ENCODE measurements around the gene KIF26B. TPM values are rescaled to one million over a fixed set of nuclear protein-coding genes. Genes with fewer than 3 reads are reported as not detected.

The KIF26B gene
- total RNA-seq, 1 experiment from 2014 or later, result 1.6 TPM

DNA sequence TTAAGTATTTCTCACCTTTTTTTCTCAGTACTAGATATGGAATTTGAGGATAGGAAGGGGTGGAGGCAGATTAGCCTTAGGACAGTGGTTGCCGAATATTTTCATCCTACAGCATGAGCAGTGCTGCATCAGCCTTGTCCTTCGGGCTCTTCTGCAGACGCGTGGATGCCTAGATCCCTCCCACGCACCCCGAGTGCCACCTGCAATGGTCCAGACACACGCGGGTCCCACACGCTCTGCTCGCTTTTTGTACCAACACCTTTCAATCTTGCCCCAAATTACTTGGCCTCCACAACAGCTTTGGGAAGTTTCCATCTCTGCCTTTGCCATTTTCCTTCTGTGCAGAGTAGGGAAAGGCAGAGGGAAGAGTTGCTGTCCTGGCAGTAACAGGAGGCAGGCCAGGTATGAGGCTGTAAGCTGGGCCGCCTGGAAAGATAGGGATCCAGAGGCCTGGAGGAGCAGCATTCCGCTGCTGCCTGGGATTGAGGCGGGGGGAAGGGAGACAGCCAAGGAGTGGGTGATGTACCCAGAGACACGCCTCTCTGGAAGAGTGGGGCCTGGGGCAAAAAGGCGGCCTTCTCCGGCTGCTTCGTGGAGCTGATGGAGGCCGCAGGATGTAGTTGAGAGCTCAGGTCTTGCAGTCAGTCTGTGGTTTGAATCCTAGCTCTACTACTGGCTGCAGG, 467.7 kb downstream of the KIF26B start:
- H3K27me3 Mint-ChIP-seq (ENCODE audit: insufficient read depth, unreplicated experiment), result peaks cover 25% of the 10 kb centered on the region
- BruUV-seq (replicated peaks), result no TSS peak
- no peak overlapping the region for H3K4me3 Mint-ChIP-seq (ENCODE audit: unreplicated experiment)
- intact Hi-C loops (cut with micrococcal nuclease), result no loop called here
- TF ChIP-seq, protein P1, sequence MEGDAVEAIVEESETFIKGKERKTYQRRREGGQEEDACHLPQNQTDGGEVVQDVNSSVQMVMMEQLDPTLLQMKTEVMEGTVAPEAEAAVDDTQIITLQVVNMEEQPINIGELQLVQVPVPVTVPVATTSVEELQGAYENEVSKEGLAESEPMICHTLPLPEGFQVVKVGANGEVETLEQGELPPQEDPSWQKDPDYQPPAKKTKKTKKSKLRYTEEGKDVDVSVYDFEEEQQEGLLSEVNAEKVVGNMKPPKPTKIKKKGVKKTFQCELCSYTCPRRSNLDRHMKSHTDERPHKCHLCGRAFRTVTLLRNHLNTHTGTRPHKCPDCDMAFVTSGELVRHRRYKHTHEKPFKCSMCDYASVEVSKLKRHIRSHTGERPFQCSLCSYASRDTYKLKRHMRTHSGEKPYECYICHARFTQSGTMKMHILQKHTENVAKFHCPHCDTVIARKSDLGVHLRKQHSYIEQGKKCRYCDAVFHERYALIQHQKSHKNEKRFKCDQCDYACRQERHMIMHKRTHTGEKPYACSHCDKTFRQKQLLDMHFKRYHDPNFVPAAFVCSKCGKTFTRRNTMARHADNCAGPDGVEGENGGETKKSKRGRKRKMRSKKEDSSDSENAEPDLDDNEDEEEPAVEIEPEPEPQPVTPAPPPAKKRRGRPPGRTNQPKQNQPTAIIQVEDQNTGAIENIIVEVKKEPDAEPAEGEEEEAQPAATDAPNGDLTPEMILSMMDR (IDR thresholded peaks at IDR 0.05; ENCODE audit: unreplicated experiment), result no peak
- no peaks in the 10 kb centered on the region for H3K36me3 Mint-ChIP-seq (ENCODE audit: insufficient read depth, unreplicated experiment)
- ChIA-PET POLR2A (interaction anchor here (0.6 to 1.9 kb wide), 3 partner anchors 10 to 535 kb away, joined by 3 to 4 read pairs (median 3); no protein-coding TSS in a partner anchor), CTCF (interaction anchor here (0.6 to 1.4 kb wide), 8 partner anchors 17 to 867 kb away, joined by 3 to 5 read pairs (median 4); no protein-coding TSS in a partner anchor)
- peaks cover 11% of the 10 kb centered on the region for H3K4me1 Mint-ChIP-seq (ENCODE audit: insufficient read depth, unreplicated experiment)
- no peak for DNase-seq (ENCODE audit: unreplicated experiment)
- no peaks in the 10 kb centered on the region for H3K9me3 Mint-ChIP-seq (ENCODE audit: unreplicated experiment)
- no peak overlapping the region for H3K27ac Mint-ChIP-seq (ENCODE audit: low read depth, unreplicated experiment)

DNA sequence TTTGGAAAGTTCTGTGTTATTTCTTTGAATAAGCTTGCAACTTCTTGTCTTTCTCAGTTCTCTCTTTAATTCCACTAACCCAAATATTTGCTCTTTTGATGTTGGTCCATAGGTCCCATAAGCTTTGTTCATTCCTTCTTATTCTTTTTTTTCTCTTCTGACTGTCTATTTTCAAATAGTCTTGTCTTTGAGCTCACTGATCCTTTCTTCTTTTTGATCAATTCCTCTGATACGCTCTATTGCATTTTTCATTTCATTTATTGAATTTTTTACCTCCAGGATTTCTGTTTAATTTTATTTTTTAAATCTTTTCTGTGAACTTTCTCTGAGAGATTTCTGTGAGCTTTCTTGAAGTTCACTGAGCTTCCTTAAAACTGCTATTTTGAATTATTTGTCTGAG, 486.6 kb downstream of the KIF26B start:
- Mint-ChIP-seq H3K27ac (ENCODE audit: low read depth, unreplicated experiment) (no peak overlapping the region), H3K36me3 (ENCODE audit: insufficient read depth, unreplicated experiment) (no peaks in the 10 kb centered on the region), H3K4me1 (ENCODE audit: insufficient read depth, unreplicated experiment) (peaks cover 6% of the 10 kb centered on the region), H3K27me3 (ENCODE audit: insufficient read depth, unreplicated experiment) (peaks cover 10% of the 10 kb centered on the region), H3K9me3 (ENCODE audit: unreplicated experiment) (peaks cover 29% of the 10 kb centered on the region), H3K4me3 (ENCODE audit: unreplicated experiment) (no peak overlapping the region)
- TF ChIP-seq, protein P1 (IDR thresholded peaks at IDR 0.05; ENCODE audit: unreplicated experiment), result no peak
- DNase-seq (ENCODE audit: unreplicated experiment), result no peak
- ChIA-PET POLR2A (interaction anchor here (0.6 kb wide), 1 partner anchor 52 kb away, joined by 4 read pairs; no protein-coding TSS in a partner anchor), CTCF (interaction anchor here (0.6 to 0.7 kb wide), 2 partner anchors 9 to 626 kb away, joined by 4 read pairs; no protein-coding TSS in a partner anchor)
- no TSS peak for BruUV-seq (replicated peaks)
- intact Hi-C loops (cut with micrococcal nuclease), result no loop called here

DNA sequence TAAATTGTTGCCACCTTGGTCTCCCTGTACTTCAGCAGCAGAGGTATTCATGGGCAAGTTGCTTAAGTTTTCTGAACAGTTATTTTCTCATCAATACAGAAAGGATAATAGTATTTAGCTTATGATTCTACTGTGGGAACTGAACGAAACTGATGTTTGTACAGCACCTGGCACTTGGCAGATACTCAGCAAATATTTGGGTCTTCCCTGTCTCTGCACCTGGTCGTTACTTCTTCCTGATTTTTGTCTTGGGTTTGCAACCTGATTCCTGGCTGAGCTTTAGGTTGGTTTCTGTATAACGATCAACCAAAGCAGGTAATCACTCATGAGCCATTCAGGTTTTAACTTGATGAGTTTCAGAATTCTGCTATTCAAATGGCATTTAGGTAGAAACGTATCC, 490.6 kb downstream of the KIF26B start:
- Mint-ChIP-seq H3K36me3 (ENCODE audit: insufficient read depth, unreplicated experiment) (no peaks in the 10 kb centered on the region), H3K4me1 (ENCODE audit: insufficient read depth, unreplicated experiment) (no peaks in the 10 kb centered on the region), H3K27ac (ENCODE audit: low read depth, unreplicated experiment) (no peak overlapping the region), H3K9me3 (ENCODE audit: unreplicated experiment) (peaks cover 29% of the 10 kb centered on the region), H3K27me3 (ENCODE audit: insufficient read depth, unreplicated experiment) (no peaks in the 10 kb centered on the region), H3K4me3 (ENCODE audit: unreplicated experiment) (no peak overlapping the region)
- intact Hi-C loops (cut with micrococcal nuclease), result no loop called here
- ChIA-PET CTCF (interaction anchor here (0.6 to 0.8 kb wide), 5 partner anchors 14 to 650 kb away, joined by 3 to 4 read pairs (median 3); no protein-coding TSS in a partner anchor), POLR2A (interaction anchor here (1.1 kb wide), 1 partner anchor 12 kb away, joined by 3 read pairs; no protein-coding TSS in a partner anchor)
- BruUV-seq (replicated peaks), result no TSS peak
- TF ChIP-seq, protein P1 (IDR thresholded peaks at IDR 0.05; ENCODE audit: unreplicated experiment), result no peak
- no peak for DNase-seq (ENCODE audit: unreplicated experiment)

DNA sequence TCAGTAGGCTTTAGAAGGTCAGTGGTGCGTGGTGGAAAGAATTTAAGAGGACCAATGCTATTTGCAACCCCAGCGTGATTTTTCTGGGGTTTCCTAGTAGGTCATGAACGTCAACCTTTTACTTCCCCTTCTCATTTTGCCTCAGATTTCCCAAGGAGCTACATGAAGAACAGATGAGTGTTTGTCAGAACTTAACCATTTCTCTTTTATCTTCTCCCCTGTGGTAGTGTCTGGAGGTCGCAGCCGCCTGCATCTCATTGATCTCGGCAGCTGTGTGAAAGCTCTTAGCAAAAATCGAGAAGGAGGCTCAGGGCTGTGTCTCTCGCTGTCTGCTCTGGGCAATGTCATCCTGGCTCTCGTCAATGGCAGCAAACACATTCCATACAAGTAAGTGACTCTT, 491.1 kb downstream of the KIF26B start:
- no peaks in the 10 kb centered on the region for H3K27me3 Mint-ChIP-seq (ENCODE audit: insufficient read depth, unreplicated experiment)
- peaks cover 29% of the 10 kb centered on the region for H3K9me3 Mint-ChIP-seq (ENCODE audit: unreplicated experiment)
- CTCF ChIA-PET, result interaction anchor here (0.6 kb wide), 2 partner anchors 13 to 616 kb away, joined by 3 to 4 read pairs; no protein-coding TSS in a partner anchor
- POLR2A ChIA-PET, result interaction anchor here (1.1 kb wide), 1 partner anchor 12 kb away, joined by 3 read pairs; no protein-coding TSS in a partner anchor
- no peaks in the 10 kb centered on the region for H3K4me1 Mint-ChIP-seq (ENCODE audit: insufficient read depth, unreplicated experiment)
- DNase-seq (ENCODE audit: unreplicated experiment), result no peak
- TF ChIP-seq, protein P1 (IDR thresholded peaks at IDR 0.05; ENCODE audit: unreplicated experiment), result no peak
- no peaks in the 10 kb centered on the region for H3K36me3 Mint-ChIP-seq (ENCODE audit: insufficient read depth, unreplicated experiment)
- BruUV-seq (replicated peaks), result no TSS peak
- H3K4me3 Mint-ChIP-seq (ENCODE audit: unreplicated experiment), result no peak overlapping the region
- no peak overlapping the region for H3K27ac Mint-ChIP-seq (ENCODE audit: low read depth, unreplicated experiment)
- intact Hi-C loops (cut with micrococcal nuclease), result no loop called here
